ENCODE data around the gene OVCH1. TPM values are rescaled to one million over a fixed set of nuclear protein-coding genes. Genes with fewer than 3 reads are reported as not detected.

The OVCH1 gene
- polyA plus RNA-seq, 1 experiment, result 0.26 TPM

DNA sequence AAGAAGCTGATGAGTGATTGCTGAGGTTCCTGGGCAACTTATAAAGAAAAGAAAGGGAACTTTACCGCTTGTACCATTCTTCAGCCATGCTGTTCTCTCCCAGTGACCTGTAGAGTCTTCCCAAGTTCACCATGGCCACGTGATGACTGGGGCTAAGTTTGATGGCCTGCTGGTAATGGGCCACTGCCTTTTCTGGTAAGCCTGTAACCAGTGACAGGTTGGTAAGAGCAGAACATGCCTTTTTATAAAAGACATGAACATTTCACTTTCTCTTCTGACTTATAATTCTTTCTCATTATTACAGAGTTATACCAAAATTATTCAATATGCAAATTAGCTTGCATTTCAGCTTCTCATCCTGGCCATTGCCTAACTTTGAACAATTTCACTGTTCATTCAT, 20.9 kb upstream of the OVCH1 start:
- Histone ChIP-seq H3K4me3 (ENCODE audit: low read depth, low read length) (no peak overlapping the region), H3K27ac (ENCODE audit: low read depth, low read length) (no peak overlapping the region), H3K9me3 (ENCODE audit: control insufficient read depth, insufficient read depth, low read length) (no peaks in the 10 kb centered on the region), H3K27me3 (ENCODE audit: control insufficient read depth, insufficient read depth, low read length) (no peaks in the 10 kb centered on the region)
- TF ChIP-seq, protein P1, sequence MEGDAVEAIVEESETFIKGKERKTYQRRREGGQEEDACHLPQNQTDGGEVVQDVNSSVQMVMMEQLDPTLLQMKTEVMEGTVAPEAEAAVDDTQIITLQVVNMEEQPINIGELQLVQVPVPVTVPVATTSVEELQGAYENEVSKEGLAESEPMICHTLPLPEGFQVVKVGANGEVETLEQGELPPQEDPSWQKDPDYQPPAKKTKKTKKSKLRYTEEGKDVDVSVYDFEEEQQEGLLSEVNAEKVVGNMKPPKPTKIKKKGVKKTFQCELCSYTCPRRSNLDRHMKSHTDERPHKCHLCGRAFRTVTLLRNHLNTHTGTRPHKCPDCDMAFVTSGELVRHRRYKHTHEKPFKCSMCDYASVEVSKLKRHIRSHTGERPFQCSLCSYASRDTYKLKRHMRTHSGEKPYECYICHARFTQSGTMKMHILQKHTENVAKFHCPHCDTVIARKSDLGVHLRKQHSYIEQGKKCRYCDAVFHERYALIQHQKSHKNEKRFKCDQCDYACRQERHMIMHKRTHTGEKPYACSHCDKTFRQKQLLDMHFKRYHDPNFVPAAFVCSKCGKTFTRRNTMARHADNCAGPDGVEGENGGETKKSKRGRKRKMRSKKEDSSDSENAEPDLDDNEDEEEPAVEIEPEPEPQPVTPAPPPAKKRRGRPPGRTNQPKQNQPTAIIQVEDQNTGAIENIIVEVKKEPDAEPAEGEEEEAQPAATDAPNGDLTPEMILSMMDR (IDR thresholded peaks at IDR 0.05; ENCODE audit: low read depth, low read length), result no peak
- no peak for DNase-seq (ENCODE audit: low read depth, low spot score)
- ChIA-PET POLR2A (no interaction called here), CTCF (interaction anchor here (0.7 to 2.9 kb wide), 9 partner anchors 10 to 1328 kb away, joined by 3 to 38 read pairs (median 8); no protein-coding TSS in a partner anchor)

DNA sequence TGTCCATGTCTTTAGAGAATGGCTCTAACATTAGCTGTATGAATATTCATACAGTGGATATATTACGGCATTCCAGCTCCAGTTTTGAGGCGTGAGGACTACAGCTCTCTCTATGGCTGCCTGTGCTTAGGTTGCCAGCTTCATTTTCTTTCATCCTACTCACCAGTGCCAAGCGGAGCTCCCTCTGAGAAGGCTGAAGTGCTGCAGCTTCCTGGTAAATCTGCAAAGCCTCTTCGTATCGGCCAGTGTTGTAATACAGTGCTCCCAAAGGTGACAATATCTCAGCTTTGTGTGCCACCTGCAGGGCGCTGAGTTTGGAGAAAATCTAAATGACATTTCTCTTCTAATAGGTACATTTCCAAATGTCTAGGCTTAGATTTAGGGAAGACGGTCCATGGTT, 19.8 kb upstream of the OVCH1 start:
- CTCF ChIA-PET, result no interaction called here
- Histone ChIP-seq H3K27me3 (ENCODE audit: control insufficient read depth, insufficient read depth, low read length) (no peaks in the 10 kb centered on the region), H3K9me3 (ENCODE audit: control insufficient read depth, insufficient read depth, low read length) (no peaks in the 10 kb centered on the region), H3K27ac (ENCODE audit: low read depth, low read length) (no peak overlapping the region), H3K4me3 (ENCODE audit: low read depth, low read length) (no peak overlapping the region)
- DNase-seq (ENCODE audit: low read depth, low spot score), result no peak
- TF ChIP-seq, protein P1 (IDR thresholded peaks at IDR 0.05; ENCODE audit: low read depth, low read length), result no peak
- POLR2A ChIA-PET, result no interaction called here

DNA sequence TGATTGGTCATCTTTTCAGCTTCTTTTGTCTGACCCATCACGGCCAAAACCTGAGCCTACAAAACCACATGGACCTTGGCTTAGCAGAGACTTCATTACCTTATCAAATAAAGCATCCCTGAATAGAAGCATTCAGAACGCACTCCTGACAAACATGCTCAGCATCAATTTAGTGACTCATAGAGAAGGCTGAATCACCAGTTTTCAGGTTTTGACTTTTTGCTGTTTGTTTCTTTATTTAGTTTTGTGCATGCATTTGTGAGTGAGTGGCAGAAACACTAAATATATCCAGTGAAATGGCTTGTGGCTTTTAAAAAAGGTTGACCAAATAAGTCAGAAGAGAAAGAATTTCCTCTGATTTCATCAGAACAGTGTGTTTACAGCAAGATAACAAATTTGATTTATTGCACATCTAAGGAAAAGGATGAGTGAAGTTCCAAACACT, 19.0 kb upstream of the OVCH1 start:
- no peaks in the 10 kb centered on the region for H3K9me3 ChIP-seq (ENCODE audit: control insufficient read depth, insufficient read depth, low read length)
- DNase-seq (ENCODE audit: low read depth, low spot score), result no peak
- CTCF ChIA-PET, result no interaction called here
- H3K4me3 ChIP-seq (ENCODE audit: low read depth, low read length), result no peak overlapping the region
- POLR2A ChIA-PET, result no interaction called here
- no peak overlapping the region for H3K27ac ChIP-seq (ENCODE audit: low read depth, low read length)
- TF ChIP-seq, protein P1 (IDR thresholded peaks at IDR 0.05; ENCODE audit: low read depth, low read length), result no peak
- no peaks in the 10 kb centered on the region for H3K27me3 ChIP-seq (ENCODE audit: control insufficient read depth, insufficient read depth, low read length)

DNA sequence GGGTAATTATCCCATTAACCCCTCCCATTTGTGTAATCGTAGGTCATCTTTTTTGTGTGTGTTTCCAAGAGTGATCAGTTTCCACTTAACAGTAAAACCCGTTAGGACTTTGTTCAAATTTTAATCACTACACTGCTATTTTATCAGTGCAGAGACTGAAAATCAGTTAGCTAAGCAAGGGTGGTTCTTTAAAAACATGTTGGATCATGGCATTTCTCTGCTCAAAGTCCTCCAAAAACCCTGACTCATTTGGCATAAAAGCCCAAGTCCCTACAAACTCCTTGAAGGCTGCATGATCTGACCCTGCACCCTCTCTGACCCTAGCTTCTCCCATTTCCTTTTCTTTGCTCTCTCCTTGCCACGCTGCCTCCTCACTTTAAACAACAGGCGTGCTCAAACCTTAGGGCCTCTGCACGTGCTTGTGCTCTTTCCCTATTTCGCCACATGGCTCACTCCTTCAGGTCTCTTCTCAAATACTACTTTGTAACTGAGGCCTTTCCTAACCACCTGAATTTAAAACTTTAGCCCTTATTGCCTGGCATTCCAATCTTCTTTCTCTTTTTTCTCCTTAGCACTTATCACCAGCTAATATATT, 13.2 kb upstream of the OVCH1 start:
- POLR2A ChIA-PET, result no interaction called here
- no peaks in the 10 kb centered on the region for H3K27me3 ChIP-seq (ENCODE audit: control insufficient read depth, insufficient read depth, low read length)
- no peak for DNase-seq (ENCODE audit: low read depth, low spot score)
- CTCF ChIA-PET, result interaction anchor here (1.0 kb wide), 1 partner anchor 9 kb away, joined by 5 read pairs; no protein-coding TSS in a partner anchor
- no peaks in the 10 kb centered on the region for H3K9me3 ChIP-seq (ENCODE audit: control insufficient read depth, insufficient read depth, low read length)
- H3K4me3 ChIP-seq (ENCODE audit: low read depth, low read length), result no peak overlapping the region
- no peak overlapping the region for H3K27ac ChIP-seq (ENCODE audit: low read depth, low read length)
- TF ChIP-seq, protein P1 (IDR thresholded peaks at IDR 0.05; ENCODE audit: low read depth, low read length), result no peak

DNA sequence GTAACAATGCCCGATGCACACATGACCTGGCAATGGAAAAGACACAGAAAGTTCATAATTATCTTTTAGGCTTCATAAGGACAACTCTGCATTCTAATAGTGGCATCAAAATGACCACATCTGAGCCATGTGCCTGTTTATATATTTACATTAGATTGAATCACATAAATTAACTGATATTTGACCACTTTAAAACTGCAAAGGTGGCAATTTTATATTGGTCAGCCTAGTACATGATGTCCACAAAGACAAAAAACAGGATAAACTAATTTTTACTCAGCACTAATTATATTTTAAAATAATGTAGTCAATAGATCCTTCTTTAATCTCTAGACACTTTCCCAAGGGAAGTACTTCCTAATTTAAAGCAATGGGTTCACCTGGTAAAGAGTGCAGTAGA, 12.0 kb upstream of the OVCH1 start:
- DNase-seq (ENCODE audit: low read depth, low spot score), result no peak
- Histone ChIP-seq H3K9me3 (ENCODE audit: control insufficient read depth, insufficient read depth, low read length) (no peaks in the 10 kb centered on the region), H3K27ac (ENCODE audit: low read depth, low read length) (no peak overlapping the region), H3K4me3 (ENCODE audit: low read depth, low read length) (no peak overlapping the region), H3K27me3 (ENCODE audit: control insufficient read depth, insufficient read depth, low read length) (no peaks in the 10 kb centered on the region)
- CTCF ChIA-PET, result no interaction called here
- TF ChIP-seq, protein P1 (IDR thresholded peaks at IDR 0.05; ENCODE audit: low read depth, low read length), result no peak
- POLR2A ChIA-PET, result no interaction called here
